K562 (cell line): ENCODE results near the gene PIGV. TPM values are rescaled to one million over a fixed set of nuclear protein-coding genes. Genes with fewer than 3 reads are reported as not detected.

Source experiments
- ATAC-seq: fragments of 200-7000 bp; cut with Tn5 transposase; 3 replicates; pipeline ENCODE4 v1.9.1; 2020; ENCODE audit warnings: moderate library complexity
- BruUV-seq: library from RNA; stranded (reverse); fragments of 400-500 nt; replicated peaks from 2 replicates; lab custom pipeline; 2021; lab: Mats Ljungman, UMichigan
- CTCF ChIA-PET: fragments of 300-600 bp; formaldehyde crosslinking; extraction: SDS; loops from one replicate; lab custom pipeline; 2021; ENCODE audit warnings: low intra/inter-chr PET ratio; lab: Yijun Ruan, JAX
- POLR2A ChIA-PET: fragments of 300-600, 350-650 bp; sonication (Branson Sonifier 250); formaldehyde crosslinking; extraction: SDS; loops from one replicate; lab custom pipeline; 2021; ENCODE audit warnings: antibody characterized with exemption, inconsistent platforms; lab: Yijun Ruan, JAX
- DNase-seq, 4 experiments: peaks; one replicate each; pipeline versions ENCODE4 v3.0.0 to v3.0.0-alpha.2; 2011 to 2018; ENCODE audit warnings: low spot score in 3 of 4, mixed read lengths in 3 of 4; ENCODE audit errors: extremely low read depth in 1 of 4
- FAIRE-seq: peaks from 2 replicates; lab custom pipeline; 2011; peaks lifted over from hg19 to GRCh38; lab: Jason Lieb, UNC
- H2AFZ ChIP-seq: 2 replicates; pipeline ENCODE4 v1.6.0; 2011; ENCODE audit warnings: low read depth, low read length, control low read depth, inconsistent platforms
- H3K27ac ChIP-seq: fragments of 200-600 bp; 3 replicates; pipeline ENCODE4 v1.8.0; 2011; ENCODE audit warnings: low read depth, mild to moderate bottlenecking, control low read depth, inconsistent platforms, low read length, moderate library complexity, mixed read lengths; ENCODE audit errors: extremely low read depth
- H3K27me3 ChIP-seq, 2 experiments: fragments of 300-600 bp in 1 of 2; 2 replicates in 1 of 2; 3 replicates in 1 of 2; pipeline versions ENCODE4 v1.6.0 to v1.8.0; 2011; ENCODE audit warnings: inconsistent platforms in 2 of 2, low read length in 2 of 2, mild to moderate bottlenecking in 1 of 2, mixed read lengths in 1 of 2, moderate library complexity in 1 of 2; ENCODE audit not compliant: control insufficient read depth in 2 of 2, insufficient read depth in 2 of 2
- H3K36me3 ChIP-seq: fragments of 300-600 bp; 3 replicates; pipeline ENCODE4 v1.8.0; 2011; ENCODE audit warnings: mild to moderate bottlenecking, low read length, inconsistent platforms; ENCODE audit not compliant: control insufficient read depth, insufficient read depth
- H3K4me1 ChIP-seq, 2 experiments: fragments of 200-600 bp in 1 of 2; replicated peaks in 1 of 2; 2 replicates in 1 of 2; 3 replicates in 1 of 2; pipeline versions ENCODE4 v1.5.1 to v1.8.0; 2011; ENCODE audit warnings: inconsistent platforms in 2 of 2, low read length in 2 of 2, mild to moderate bottlenecking in 1 of 2, mixed read lengths in 1 of 2, moderate library complexity in 1 of 2; ENCODE audit not compliant: control insufficient read depth in 2 of 2, insufficient read depth in 2 of 2
- H3K4me2 ChIP-seq: 2 replicates; pipeline ENCODE4 v1.6.1; 2011; ENCODE audit warnings: low read length, control low read depth, inconsistent platforms, mixed read lengths; ENCODE audit not compliant: insufficient read depth
- H3K4me3 ChIP-seq: fragments of 200-600 bp; sonication (generic), shearing (Covaris generic); 2 replicates; pipeline ENCODE4 v1.5.1; 2016; ENCODE audit warnings: control low read depth, inconsistent platforms
- H3K79me2 ChIP-seq: fragments of 200-600 bp; 3 replicates; pipeline ENCODE4 v1.8.0; 2011; ENCODE audit warnings: low read length, inconsistent platforms; ENCODE audit not compliant: control insufficient read depth, insufficient read depth
- H3K9ac ChIP-seq, 2 experiments: 2 replicates each; pipeline versions ENCODE4 v1.6.0 to v1.6.1; 2011; ENCODE audit warnings: low read depth in 2 of 2, low read length in 2 of 2, control low read depth in 1 of 2, inconsistent platforms in 1 of 2, mild to moderate bottlenecking in 1 of 2, mixed read lengths in 1 of 2; ENCODE audit not compliant: insufficient read depth in 1 of 2
- H3K9me1 ChIP-seq: one replicate; pipeline ENCODE4 v1.6.0; 2011; ENCODE audit warnings: inconsistent platforms, mild to moderate bottlenecking, low read length, moderate library complexity; ENCODE audit not compliant: control insufficient read depth, insufficient read depth
- H3K9me3 ChIP-seq: replicated peaks from 2 replicates; pipeline ENCODE4 v1.5.1; 2011; ENCODE audit warnings: low read depth, low read length, inconsistent platforms; ENCODE audit not compliant: control insufficient read depth, insufficient read depth
- H4K20me1 ChIP-seq: replicated peaks from 2 replicates; pipeline ENCODE4 v1.6.1; 2011; ENCODE audit warnings: low read length, inconsistent platforms, mixed read lengths; ENCODE audit not compliant: control insufficient read depth, insufficient read depth
- ADNP ChIP-seq: fragments of 200-800 bp; sonication (Bioruptor generic); IDR thresholded peaks from 2 replicates; pipeline ENCODE4 v1.6.1; 2016; ENCODE audit warnings: missing genetic modification characterization, missing compliant biosample characterization
- CEBPB ChIP-seq: fragments of 450-650 bp; IDR thresholded peaks from 2 replicates; pipeline ENCODE4 v1.6.1; 2016; ENCODE audit warnings: missing genetic modification characterization, missing compliant biosample characterization
- ELF1 ChIP-seq: fragments of 200-800 bp; sonication (Bioruptor generic); IDR thresholded peaks from 2 replicates; pipeline ENCODE4 v1.6.1; 2016; ENCODE audit warnings: missing genetic modification characterization, missing compliant biosample characterization
- ELF2 ChIP-seq: fragments of 250-450 bp; sonication (Bioruptor Pico); IDR thresholded peaks from 2 replicates; pipeline ENCODE4 v1.5.0; 2021; ENCODE audit warnings: mild to moderate bottlenecking
- HDAC6 ChIP-seq: IDR thresholded peaks from 2 replicates; pipeline ENCODE4 v1.6.1; 2012; ENCODE audit warnings: low read depth, mild to moderate bottlenecking, control low read depth, inconsistent platforms, low read length, moderate library complexity
- HES1 ChIP-seq: fragments of 450-650 bp; IDR thresholded peaks from 2 replicates; pipeline ENCODE4 v1.6.1; 2016; ENCODE audit warnings: low read depth, mild to moderate bottlenecking, moderate library complexity
- LEF1 ChIP-seq: fragments of 450-650 bp; IDR thresholded peaks from 2 replicates; pipeline ENCODE4 v1.6.1; 2016; ENCODE audit warnings: mild to moderate bottlenecking
- MAFF ChIP-seq: IDR thresholded peaks from 2 replicates; pipeline ENCODE4 v1.6.1; 2012; ENCODE audit warnings: low read length, improper control_type of control experiment
- MTA3 ChIP-seq: fragments of 450-650 bp; formaldehyde crosslinking; IDR thresholded peaks from 2 replicates; pipeline ENCODE4 v1.6.1; 2017; ENCODE audit warnings: mild to moderate bottlenecking, borderline replicate concordance
- NFE2 ChIP-seq: IDR thresholded peaks from 2 replicates; pipeline ENCODE4 v1.6.1; 2014; ENCODE audit warnings: antibody characterized with exemption, low read depth
- SNIP1 ChIP-seq: fragments of 450-650 bp; IDR thresholded peaks from 2 replicates; pipeline ENCODE4 v1.7.1; 2017; ENCODE audit warnings: low read depth, mild to moderate bottlenecking
- TAL1 ChIP-seq: fragments of 450-650 bp; IDR thresholded peaks from 2 replicates; pipeline ENCODE4 v1.6.1; 2016; ENCODE audit warnings: mild to moderate bottlenecking
- ZBTB8A ChIP-seq: fragments of 450-650 bp; IDR thresholded peaks from 2 replicates; pipeline ENCODE4 v1.6.1; 2018; ENCODE audit warnings: mild to moderate bottlenecking, moderate library complexity; ENCODE audit not compliant: partially characterized antibody
- ZNF12 ChIP-seq: sonication (generic); formaldehyde crosslinking; IDR thresholded peaks from 2 replicates; pipeline ENCODE4 v1.4.0; 2020; ENCODE audit warnings: mild to moderate bottlenecking, missing genetic modification reagents
- ZNF830 ChIP-seq: fragments of 250-450 bp; sonication (Bioruptor Pico); IDR thresholded peaks from 2 replicates; pipeline ENCODE4 v1.5.0; 2021; ENCODE audit warnings: mild to moderate bottlenecking
- ZSCAN32 ChIP-seq: fragments of 450-650 bp; formaldehyde crosslinking; IDR thresholded peaks from 2 replicates; pipeline ENCODE4 v1.4.0; 2020; ENCODE audit warnings: mild to moderate bottlenecking, moderate library complexity
- WGBS: fragments of 100-300 bp; shearing (Covaris generic); methylation state at CpG from one replicate; pipeline ENCODE4 v1.1.6; 2016; ENCODE audit warnings: low coverage, mixed read lengths; ENCODE audit not compliant: insufficient coverage; ENCODE audit errors: missing lambda C conversion rate; 5-methylcytosine and 5-hydroxymethylcytosine counted together
- in situ Hi-C: fragments of 300-500 bp; cut with MboI; formaldehyde crosslinking; loops from 4 replicates; pipeline ENCODE4 v1.15.0; 2018; ENCODE audit warnings: inconsistent platforms, mixed read lengths
- intact Hi-C: fragments of 100-400 bp; cut with micrococcal nuclease; formaldehyde crosslinking; loops from 2 replicates; pipeline ENCODE4 v1.14.2; 2022
- polyA plus RNA-seq, 8 experiments: library from polyadenylated mRNA; depleted of rRNA in 4 of 8; stranded (reverse) in 5 of 8; unstranded in 3 of 8; fragments of >200 nt; fragmentation: Nextera tagmentation in 2 of 8; fragmentation: Illumina TruSeq in 1 of 8; extraction: Ambion mirVana in 2 of 8; extraction: Trizol in 1 of 8; gene quantifications; 2 replicates each; pipeline versions ENCODE4 v1.2.1 to v1.2.3, GENCODE V29; 2011 to 2014; ENCODE audit warnings: inconsistent platforms in 1 of 8, missing spikeins in 1 of 8
- total RNA-seq, 7 experiments: library from RNA; depleted of rRNA in 6 of 7; stranded (reverse); fragments of >200 nt in 6 of 7; fragmentation: Illumina TruSeq in 2 of 7; extraction: Trizol in 2 of 7; gene quantifications; 2 replicates each; pipeline versions ENCODE4 v1.2.1 to v1.2.3, GENCODE V29; 2011 to 2021; ENCODE audit warnings: low replicate concordance in 1 of 7

Gene PIGV
- total and polyA plus RNA-seq, 9 of the 15 experiments (the other 6 are each of a cell fraction or from before 2014, with no cell fraction given): 8.4 to 21.8 (median 11.7) TPM

DNA sequence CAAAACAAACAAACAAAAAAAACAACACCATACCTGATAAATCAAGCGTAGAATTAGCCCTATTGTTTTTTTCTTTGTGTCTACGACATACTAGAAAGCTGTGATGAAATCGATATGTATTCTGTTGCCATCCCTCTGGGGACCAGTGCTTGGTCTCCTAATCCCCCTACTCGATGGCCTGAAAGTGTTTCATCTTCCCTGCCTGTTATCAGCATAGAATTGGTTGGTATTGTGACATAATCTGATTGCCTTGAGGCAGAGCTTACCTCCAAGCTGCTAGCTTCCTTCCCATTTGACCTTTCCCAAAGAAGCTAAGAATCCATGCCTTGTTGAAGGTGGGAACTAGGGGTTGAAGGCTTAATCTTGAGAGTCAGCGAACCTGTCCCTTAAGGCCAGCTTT is 40.7 kb upstream of the PIGV start:
- WGBS: 89% methylated on average over 5 of the region's 5 CpGs
- Histone ChIP-seq H3K4me3 (no peak overlapping the region), H3K36me3 (peaks cover 86% of the 10 kb centered on the region), H3K4me1 (peaks cover 13 to 27% of the 10 kb centered on the region in 2 experiments; a peak in 4 of 5 replicates), H3K27me3 (no peaks in the 10 kb centered on the region), H3K79me2 (peaks cover 92% of the 10 kb centered on the region), H3K27ac (no peak overlapping the region), H3K9me1 (no peaks in the 10 kb centered on the region), H2AFZ (no peak overlapping the region), H3K4me2 (no peak overlapping the region), H3K9me3 (no peaks in the 10 kb centered on the region), H3K9ac (no peak overlapping the region), H4K20me1 (0 out of 2 replicates have a peak, but pooled peaks cover 15% of the 10 kb centered on the region)
- intact Hi-C loops: no loop called here
- BruUV-seq: no TSS peak
- ATAC-seq: no peak
- DNase-seq: no peak
- ChIA-PET CTCF (no interaction called here), POLR2A (interaction anchor here (0.8 to 3.5 kb wide), 7 partner anchors 8 to 203 kb away, joined by 3 to 15 read pairs (median 5); no protein-coding TSS in a partner anchor)
- in situ Hi-C loops: no loop called here
- FAIRE-seq: no peak
- peak; percentile 29; the same call in 1 of the 2 replicates for TF ChIP-seq CEBPB (tag)
- no peak for TF ChIP-seq ADNP (tag)

GRCh38 chr1:26748351-26748750 is 39.4 kb upstream of the PIGV start:
- H3K4me2 ChIP-seq: no peak overlapping the region
- 81% methylated on average over 1 of the region's 1 CpG for WGBS
- peaks cover 88% of the 10 kb centered on the region for H3K36me3 ChIP-seq
- DNase-seq: no peak
- no peak for ATAC-seq
- H4K20me1 ChIP-seq: 0 out of 2 replicates have a peak, but pooled peaks cover 15% of the 10 kb centered on the region
- TF ChIP-seq ZNF12 (CRISPR knock-in tag) (no peak), MAFF (no peak), ELF2 (CRISPR knock-in tag) (no peak), ZBTB8A (no peak), NFE2 (no peak), ZSCAN32 (CRISPR knock-in tag) (no peak), ZNF830 (CRISPR knock-in tag) (no peak), HES1 (no peak), ELF1 (no peak), LEF1 (no peak), SNIP1 (no peak), TAL1 (no peak), HDAC6 (no peak), MTA3 (no peak)
- intact Hi-C loops (no loop called here), in situ Hi-C loops (no loop called here)
- H3K4me1 ChIP-seq: peaks cover 11 to 21% of the 10 kb centered on the region in 2 experiments; a peak in 4 of 5 replicates
- no peak overlapping the region for H3K27ac ChIP-seq
- H3K9me1 ChIP-seq: no peaks in the 10 kb centered on the region
- ChIA-PET CTCF (interaction anchor here (0.5 to 0.6 kb wide), 2 partner anchors 76 to 240 kb away, joined by 3 read pairs; no protein-coding TSS in a partner anchor), POLR2A (interaction anchor here (1.1 to 3.5 kb wide), 2 partner anchors 10 to 17 kb away, joined by 3 to 15 read pairs; no protein-coding TSS in a partner anchor)
- peaks cover 92% of the 10 kb centered on the region for H3K79me2 ChIP-seq
- no peak for FAIRE-seq
- no peak overlapping the region for H3K4me3 ChIP-seq
- H2AFZ ChIP-seq: no peak overlapping the region
- no peak overlapping the region for H3K9ac ChIP-seq
- BruUV-seq: no TSS peak
- H3K27me3 ChIP-seq: no peaks in the 10 kb centered on the region
- H3K9me3 ChIP-seq: no peaks in the 10 kb centered on the region
